ENCODE data around the gene C11orf54. TPM values are rescaled to one million over a fixed set of nuclear protein-coding genes. Genes with fewer than 3 reads are reported as not detected.
A peak's percentile ranks its signal among the peaks of the same experiment; 100 is the strongest.

The C11orf54 gene
- total RNA-seq, 1 experiment from 2014 or later: 37.2 TPM

GRCh38 chr11:93783765-93784144, 42.3 kb downstream of the C11orf54 start:
- Histone ChIP-seq H3K9me2 (ENCODE audit: insufficient read depth) (no peaks in the 10 kb centered on the region), H3K36me3 (ENCODE audit: low read depth) (peaks cover 20% of the 10 kb centered on the region), H4K20me1 (ENCODE audit: insufficient read depth) (peaks cover 39% of the 10 kb centered on the region), H3K4me1 (replicated peaks; ENCODE audit: insufficient read depth) (peaks cover 30% of the 10 kb centered on the region), H3K4me3 (peak overlapping the region; percentile 91), H3K27me3 (ENCODE audit: insufficient read depth, low read depth) (no peaks in the 10 kb centered on the region), H3K27ac (no peak overlapping the region), H3K4me2 (peak overlapping the region; percentile 88), H3F3A (ENCODE audit: insufficient read depth, low read depth) (no peaks in the 10 kb centered on the region), H2AFZ (peak overlapping the region; percentile 89), H3K9me3 (ENCODE audit: insufficient read depth, low read depth) (no peaks in the 10 kb centered on the region), H3K79me2 (ENCODE audit: low read depth) (peaks cover 52% of the 10 kb centered on the region)
- no peak for DNase-seq
- POLR2A ChIA-PET (ENCODE audit: unreplicated experiment): interaction anchor here (0.5 to 1.0 kb wide), 5 partner anchors 42 to 1306 kb away, joined by 3 to 13 read pairs (median 12); partner anchors contain the start of genes C11orf54, ENDOD1 and TAF1D
- BruUV-seq (replicated peaks): TSS peak; percentile 74
- CTCF ChIA-PET: interaction anchor here (0.6 to 1.3 kb wide), 4 partner anchors 27 to 66 kb away, joined by 3 to 9 read pairs (median 3); partner anchors contain the start of genes C11orf54 and TAF1D
- intact Hi-C loops (cut with micrococcal nuclease; ENCODE audit: unreplicated experiment): loop anchor here (1.0 kb wide), 1 partner anchor 43 kb away; no protein-coding TSS in a partner anchor
- TF ChIP-seq EZH2 (IDR thresholded peaks at IDR 0.05; ENCODE audit: low read depth): no peak
- TF ChIP-seq, protein P1, sequence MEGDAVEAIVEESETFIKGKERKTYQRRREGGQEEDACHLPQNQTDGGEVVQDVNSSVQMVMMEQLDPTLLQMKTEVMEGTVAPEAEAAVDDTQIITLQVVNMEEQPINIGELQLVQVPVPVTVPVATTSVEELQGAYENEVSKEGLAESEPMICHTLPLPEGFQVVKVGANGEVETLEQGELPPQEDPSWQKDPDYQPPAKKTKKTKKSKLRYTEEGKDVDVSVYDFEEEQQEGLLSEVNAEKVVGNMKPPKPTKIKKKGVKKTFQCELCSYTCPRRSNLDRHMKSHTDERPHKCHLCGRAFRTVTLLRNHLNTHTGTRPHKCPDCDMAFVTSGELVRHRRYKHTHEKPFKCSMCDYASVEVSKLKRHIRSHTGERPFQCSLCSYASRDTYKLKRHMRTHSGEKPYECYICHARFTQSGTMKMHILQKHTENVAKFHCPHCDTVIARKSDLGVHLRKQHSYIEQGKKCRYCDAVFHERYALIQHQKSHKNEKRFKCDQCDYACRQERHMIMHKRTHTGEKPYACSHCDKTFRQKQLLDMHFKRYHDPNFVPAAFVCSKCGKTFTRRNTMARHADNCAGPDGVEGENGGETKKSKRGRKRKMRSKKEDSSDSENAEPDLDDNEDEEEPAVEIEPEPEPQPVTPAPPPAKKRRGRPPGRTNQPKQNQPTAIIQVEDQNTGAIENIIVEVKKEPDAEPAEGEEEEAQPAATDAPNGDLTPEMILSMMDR (conservative IDR thresholded peaks at IDR 0.05): peak; percentile 42; the same call in 1 of the 2 replicates

DNA sequence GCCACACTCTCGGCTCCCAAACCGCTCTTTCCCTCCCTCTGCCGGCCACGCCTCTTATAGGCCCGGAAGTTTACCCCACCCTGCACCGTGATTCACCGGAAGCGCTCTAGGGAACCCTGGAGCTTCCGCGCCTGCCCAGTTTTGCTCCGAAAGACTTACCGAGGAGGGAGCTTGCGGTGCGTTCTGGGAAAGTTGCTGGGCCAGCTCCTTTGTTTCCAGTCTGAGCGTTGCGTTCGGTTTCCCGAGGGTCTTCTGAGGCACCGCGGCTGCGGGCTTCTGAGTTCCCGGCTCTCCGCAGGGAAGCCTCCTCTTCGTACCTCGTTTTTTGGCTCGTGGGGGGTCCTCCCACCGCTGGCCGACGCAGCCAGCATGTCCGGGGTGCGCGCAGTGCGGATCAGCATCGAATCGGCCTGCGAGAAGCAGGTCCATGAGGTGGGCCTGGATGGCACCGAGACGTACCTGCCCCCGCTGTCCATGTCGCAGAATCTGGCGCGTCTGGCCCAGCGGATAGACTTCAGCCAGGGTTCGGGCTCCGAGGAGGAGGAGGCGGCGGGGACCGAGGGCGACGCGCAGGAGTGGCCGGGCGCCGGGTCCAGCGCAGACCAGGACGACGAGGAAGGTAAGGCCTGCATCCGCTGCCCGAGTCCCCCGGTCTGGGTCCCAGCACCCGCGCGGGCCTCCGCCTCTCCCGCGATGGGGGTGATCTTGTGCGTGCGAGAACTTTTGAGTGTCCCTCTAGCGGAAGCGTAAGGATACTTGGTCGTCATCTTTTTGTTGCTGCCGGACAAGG, 42.9 kb downstream of the C11orf54 start, which contains the start of gene MED17:
Gene MED17, plus strand, starts transcription at position 138 of the 790 bp plus-strand sequence. Its CDS starts 232 bp downstream, at position 370.
- H3K4me3 ChIP-seq: peak within 1 kb of the TSS; percentile 91
- H3K4me1 ChIP-seq (replicated peaks; ENCODE audit: insufficient read depth): peaks cover 30% of the 10 kb centered on the region
- H3F3A ChIP-seq (ENCODE audit: insufficient read depth, low read depth): no peaks in the 10 kb centered on the region
- BruUV-seq (replicated peaks): TSS peak; percentile 53
- TF ChIP-seq EZH2 (IDR thresholded peaks at IDR 0.05; ENCODE audit: low read depth): no peak
- TF ChIP-seq, protein P1 (conservative IDR thresholded peaks at IDR 0.05): peak; percentile 53; the same call in 1 of the 2 replicates
- ChIA-PET POLR2A (ENCODE audit: unreplicated experiment) (interaction anchor here (0.5 to 1.0 kb wide), 5 partner anchors 42 to 1306 kb away, joined by 3 to 13 read pairs (median 12); partner anchors contain the start of genes C11orf54, ENDOD1 and TAF1D), CTCF (interaction anchor here (0.6 to 1.3 kb wide), 4 partner anchors 27 to 67 kb away, joined by 3 to 9 read pairs (median 3); partner anchors contain the start of genes C11orf54 and TAF1D)
- DNase-seq: peak; percentile 85 to 90
- H4K20me1 ChIP-seq (ENCODE audit: insufficient read depth): peaks cover 45% of the 10 kb centered on the region
- intact Hi-C loops (cut with micrococcal nuclease; ENCODE audit: unreplicated experiment): loop anchor here (1.0 kb wide), 1 partner anchor 44 kb away; no protein-coding TSS in a partner anchor
- H2AFZ ChIP-seq: peak within 1 kb of the TSS; percentile 89
- H3K27me3 ChIP-seq (ENCODE audit: insufficient read depth, low read depth): no peaks in the 10 kb centered on the region
- H3K27ac ChIP-seq: peak within 1 kb of the TSS; percentile 82
- H3K36me3 ChIP-seq (ENCODE audit: low read depth): peaks cover 23% of the 10 kb centered on the region
- no peaks in the 10 kb centered on the region for H3K9me2 ChIP-seq (ENCODE audit: insufficient read depth)
- no peaks in the 10 kb centered on the region for H3K9me3 ChIP-seq (ENCODE audit: insufficient read depth, low read depth)
- H3K4me2 ChIP-seq: peak within 1 kb of the TSS; percentile 88
- peaks cover 57% of the 10 kb centered on the region for H3K79me2 ChIP-seq (ENCODE audit: low read depth)

GRCh38 chr11:93784935-93785360, 43.5 kb downstream of the C11orf54 start:
- Histone ChIP-seq H2AFZ (peak overlapping the region; percentile 89), H3K79me2 (ENCODE audit: low read depth) (peaks cover 64% of the 10 kb centered on the region), H3K9me3 (ENCODE audit: insufficient read depth, low read depth) (no peaks in the 10 kb centered on the region), H3K36me3 (ENCODE audit: low read depth) (peaks cover 26% of the 10 kb centered on the region), H3K4me1 (replicated peaks; ENCODE audit: insufficient read depth) (peaks cover 30% of the 10 kb centered on the region), H3K27me3 (ENCODE audit: insufficient read depth, low read depth) (no peaks in the 10 kb centered on the region), H4K20me1 (ENCODE audit: insufficient read depth) (peaks cover 51% of the 10 kb centered on the region), H3F3A (ENCODE audit: insufficient read depth, low read depth) (no peaks in the 10 kb centered on the region), H3K9me2 (ENCODE audit: insufficient read depth) (no peaks in the 10 kb centered on the region), H3K4me3 (peak overlapping the region; percentile 91), H3K27ac (peak overlapping the region; percentile 82), H3K4me2 (peak overlapping the region; percentile 88)
- no peak for DNase-seq
- ChIA-PET CTCF (no interaction called here), POLR2A (ENCODE audit: unreplicated experiment) (no interaction called here)
- intact Hi-C loops (cut with micrococcal nuclease; ENCODE audit: unreplicated experiment): loop anchor here (1.0 kb wide), 1 partner anchor 45 kb away; no protein-coding TSS in a partner anchor
- no peak for TF ChIP-seq EZH2 (IDR thresholded peaks at IDR 0.05; ENCODE audit: low read depth)
- TF ChIP-seq, protein P1 (conservative IDR thresholded peaks at IDR 0.05): peak; percentile 38; the same call in 1 of the 2 replicates
- BruUV-seq (replicated peaks): no TSS peak
